Adipose tissue (tissue), 3 donors: Measurements from ENCODE around the gene CTSS. TPM values are rescaled to one million over a fixed set of nuclear protein-coding genes. Genes with fewer than 3 reads are reported as not detected.
"Not testable (repeated sequence)": the region's sequence is repeated elsewhere in the genome, so short reads cannot be mapped to it uniquely, and the experiment has no call there.

Source experiments
- H3K27ac ChIP-seq: one replicate; pipeline ENCODE4 v1.5.1; 2013; ENCODE audit warnings: low read depth, low read length
- WGBS, 3 donors: extraction: QIAGEN DNeasy Blood & Tissue Kit; methylation state at CpG; one replicate each; pipeline ENCODE4 v1.1.7; 2013; 5-methylcytosine and 5-hydroxymethylcytosine counted together
- polyA plus RNA-seq, 3 donors: library from polyadenylated mRNA; stranded (reverse); fragments of 200-250 nt; gene quantifications; one replicate each; pipeline ENCODE4 v1.2.3, GENCODE V29; 2013
- donor health status: healthy with polysubstance abuse.
- donor health status: Bipolar disorder and iron deficiency.
- donor health status: healthy.

The CTSS gene
- polyA plus RNA-seq, 3 donors: 11.6 to 67.0 (median 43.1) TPM

GRCh38 chr1:150778409-150778808, 12.8 kb upstream of the CTSS start:
- WGBS, 3 donors: 91 to 98% (median 95%) methylated on average over 1 of the region's 1 CpG
- no peak overlapping the region for H3K27ac ChIP-seq

- H3K27ac ChIP-seq: no peak overlapping the region
- WGBS, 3 donors: 63 to 85% (median 71%) methylated on average over 2 of the region's 2 CpGs
Observed at GRCh38 chr1:150777544-150777943, 12.0 kb upstream of the CTSS start.

DNA sequence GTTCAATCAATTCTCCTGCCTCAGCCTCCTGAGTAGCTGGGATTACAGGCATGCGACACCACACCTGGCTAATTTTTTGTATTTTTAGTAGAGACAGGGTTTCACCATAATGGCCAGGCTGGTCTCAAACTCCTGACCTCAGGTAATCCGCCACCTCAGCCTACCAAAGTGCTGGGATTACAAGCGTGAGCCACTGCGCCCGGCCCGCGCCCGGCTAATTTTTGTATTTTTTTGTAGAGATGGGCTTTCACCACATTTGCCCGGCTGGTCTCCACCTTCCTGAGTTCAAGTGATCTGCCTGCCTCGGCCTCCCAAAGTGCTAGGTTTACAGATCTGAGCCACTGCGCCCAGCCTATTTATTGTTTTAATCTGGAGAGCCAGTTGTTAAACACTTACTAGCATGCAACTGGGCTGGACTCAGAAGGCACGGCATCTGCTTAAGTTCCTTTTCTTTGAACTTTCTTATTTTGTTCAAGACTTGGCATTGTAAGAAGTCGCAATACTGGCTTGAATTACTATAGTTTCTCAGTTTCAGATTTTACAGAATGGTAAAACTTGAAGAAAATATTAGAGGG, 10.4 kb upstream of the CTSS start:
- not testable (repeated sequence) for H3K27ac ChIP-seq
- WGBS, 3 donors: 90 to 94% (median 92%) methylated on average over 13 of the region's 13 CpGs

- WGBS, 3 donors: 87 to 91% (median 88%) methylated on average over 3 of the region's 3 CpGs
Observed at GRCh38 chr1:150775276-150775675, 9.7 kb upstream of the CTSS start.

GRCh38 chr1:150772326-150772725, 6.7 kb upstream of the CTSS start:
- H3K27ac ChIP-seq: no peak overlapping the region
- WGBS, 3 donors: 86 to 89% (median 87%) methylated on average over 4 of the region's 4 CpGs

More at GRCh38 chr1:150775276-150775675, 9.7 kb upstream of the CTSS start:
- H3K27ac ChIP-seq: no peak overlapping the region

GRCh38 chr1:150767704-150768103, 2.1 kb upstream of the CTSS start:
- not testable (repeated sequence) for H3K27ac ChIP-seq
- WGBS, 3 donors: 42 to 87% (median 83%) methylated on average over 1 of the region's 1 CpG

DNA sequence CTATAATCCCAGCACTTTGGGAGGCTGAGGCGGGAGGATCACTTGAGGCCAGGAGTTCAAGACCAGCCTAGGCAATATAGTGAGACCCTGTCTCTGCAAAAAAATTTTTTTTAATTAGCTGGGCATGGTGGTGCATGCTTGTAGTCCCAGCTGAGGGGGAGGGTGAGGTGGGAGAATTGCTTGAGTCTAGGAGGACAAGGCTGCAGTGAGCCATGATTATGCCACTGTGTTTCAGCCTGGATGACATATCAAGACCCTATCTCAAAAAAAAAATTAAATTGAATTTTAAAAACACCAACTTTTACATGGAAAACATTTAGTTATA, 361 bp upstream of the CTSS start:
- 61 to 95% (median 67%) methylated on average over 1 of the region's 1 CpG for WGBS, 3 donors
- not testable (repeated sequence) for H3K27ac ChIP-seq

DNA sequence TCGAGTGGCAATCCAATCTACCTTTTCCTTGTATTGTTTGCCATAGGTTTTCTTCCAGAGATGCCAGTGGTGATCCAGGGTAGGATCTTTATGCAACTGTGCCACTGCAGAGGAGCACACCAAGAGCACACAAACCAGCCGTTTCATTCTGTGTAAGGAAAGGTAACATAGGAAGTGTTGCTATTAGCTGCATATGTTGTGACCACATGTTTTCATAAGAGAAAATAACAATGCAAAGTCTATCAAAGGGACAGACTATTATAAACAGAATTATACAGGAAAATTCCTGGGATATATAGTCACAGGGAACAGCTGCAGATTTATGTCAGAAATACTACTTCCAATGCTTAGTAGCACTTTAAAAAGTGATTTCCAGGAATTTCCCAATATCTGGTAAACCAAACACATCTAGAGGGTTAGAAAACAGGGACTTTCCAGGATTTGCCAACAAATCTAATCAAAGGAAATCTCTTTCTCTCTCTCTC, 919 bp downstream of the CTSS start:
- WGBS, 3 donors: 42 to 58% (median 50%) methylated on average over 2 of the region's 2 CpGs
- H3K27ac ChIP-seq: no peak overlapping the region

DNA sequence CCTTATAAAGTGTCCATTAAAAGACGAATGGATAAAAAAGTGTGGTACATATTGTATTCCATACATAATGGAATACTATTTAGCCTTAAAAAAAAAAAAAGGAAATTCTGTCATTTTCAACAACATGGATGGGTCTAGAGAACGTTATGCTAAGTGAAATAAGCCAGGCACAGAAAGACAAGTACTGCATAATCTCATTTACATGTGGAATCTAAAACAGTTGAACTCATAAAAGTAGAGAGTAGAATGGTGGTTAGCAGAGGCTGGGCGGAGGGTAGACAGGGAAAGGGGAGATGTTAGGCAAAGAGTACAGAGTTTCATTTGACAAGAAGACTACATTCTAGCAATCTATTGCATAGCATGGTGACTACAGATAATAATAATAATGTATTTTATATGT, 2.6 kb downstream of the CTSS start:
- WGBS, 3 donors: 78 to 90% (median 88%) methylated on average over 3 of the region's 3 CpGs
- no peak overlapping the region for H3K27ac ChIP-seq

DNA sequence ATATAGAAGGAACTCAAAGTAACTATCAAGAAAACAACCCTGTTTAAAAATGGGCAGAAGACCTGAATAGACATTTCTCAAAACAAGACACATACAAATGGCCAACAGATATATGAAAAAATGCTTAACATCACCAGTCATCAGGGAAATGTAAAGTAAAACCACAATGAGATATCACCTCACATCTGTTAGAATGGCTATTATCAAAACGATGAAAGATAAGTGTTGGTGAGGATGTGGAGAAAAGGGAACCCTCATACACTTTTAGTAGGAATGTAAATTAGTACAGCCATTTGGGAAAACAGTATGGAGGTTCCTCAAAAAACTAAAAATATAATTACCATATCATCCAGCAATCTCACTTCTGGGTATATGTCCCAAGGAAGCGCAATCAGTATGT, 3.0 kb downstream of the CTSS start:
- no peak overlapping the region for H3K27ac ChIP-seq
- WGBS, 3 donors: 71 to 90% (median 79%) methylated on average over 2 of the region's 2 CpGs

DNA sequence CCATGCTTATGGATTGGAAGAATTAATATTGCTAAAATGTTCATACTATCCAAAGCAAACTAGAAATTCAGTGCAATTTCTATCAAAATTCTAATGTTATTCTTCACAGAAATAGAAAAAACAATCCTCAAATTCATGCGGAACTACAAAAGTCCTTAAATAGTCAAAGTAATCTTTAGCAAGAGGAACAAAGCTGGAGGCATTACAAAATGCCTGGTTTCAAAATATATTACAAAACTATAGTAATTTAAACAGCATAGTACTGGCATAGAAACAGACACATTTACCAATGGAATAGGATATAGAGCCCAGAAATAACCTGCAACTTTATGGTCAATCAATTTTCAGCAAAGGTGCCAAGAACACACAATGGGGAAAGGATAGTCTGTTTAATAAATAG, 3.8 kb downstream of the CTSS start:
- WGBS, 3 donors: 61 to 97% (median 80%) methylated on average over 1 of the region's 1 CpG
- H3K27ac ChIP-seq: no peak overlapping the region

DNA sequence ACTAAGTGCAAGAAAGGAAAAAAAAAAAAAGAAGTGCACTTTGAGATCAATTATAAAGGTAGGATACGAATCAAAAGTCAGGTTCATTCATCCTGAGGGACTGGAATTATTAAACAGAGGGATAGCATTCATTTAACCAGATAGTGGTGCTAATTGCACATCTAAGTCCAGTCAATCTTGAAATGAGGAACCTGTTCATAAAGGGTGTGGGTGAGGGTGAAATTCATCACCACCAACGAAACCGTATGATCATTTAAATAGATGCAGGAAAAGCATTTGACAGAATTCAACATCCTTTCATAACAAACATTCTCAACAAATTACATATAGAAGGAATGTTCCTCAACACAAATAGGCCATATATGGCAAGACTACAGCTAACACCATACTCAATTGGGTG, 5.6 kb downstream of the CTSS start:
- WGBS, 3 donors: 71 to 83% (median 72%) methylated on average over 3 of the region's 3 CpGs
- H3K27ac ChIP-seq: no peak overlapping the region

- 64 to 94% (median 90%) methylated on average over 2 of the region's 2 CpGs for WGBS, 3 donors
Observed at GRCh38 chr1:150753416-150753815, 12.2 kb downstream of the CTSS start.

GRCh38 chr1:150751443-150751842, 14.1 kb downstream of the CTSS start:
- WGBS, 3 donors: 91 to 95% (median 95%) methylated on average over 5 to 6 of the region's 6 CpGs
- no peak overlapping the region for H3K27ac ChIP-seq

More at GRCh38 chr1:150753416-150753815, 12.2 kb downstream of the CTSS start:
- no peak overlapping the region for H3K27ac ChIP-seq

DNA sequence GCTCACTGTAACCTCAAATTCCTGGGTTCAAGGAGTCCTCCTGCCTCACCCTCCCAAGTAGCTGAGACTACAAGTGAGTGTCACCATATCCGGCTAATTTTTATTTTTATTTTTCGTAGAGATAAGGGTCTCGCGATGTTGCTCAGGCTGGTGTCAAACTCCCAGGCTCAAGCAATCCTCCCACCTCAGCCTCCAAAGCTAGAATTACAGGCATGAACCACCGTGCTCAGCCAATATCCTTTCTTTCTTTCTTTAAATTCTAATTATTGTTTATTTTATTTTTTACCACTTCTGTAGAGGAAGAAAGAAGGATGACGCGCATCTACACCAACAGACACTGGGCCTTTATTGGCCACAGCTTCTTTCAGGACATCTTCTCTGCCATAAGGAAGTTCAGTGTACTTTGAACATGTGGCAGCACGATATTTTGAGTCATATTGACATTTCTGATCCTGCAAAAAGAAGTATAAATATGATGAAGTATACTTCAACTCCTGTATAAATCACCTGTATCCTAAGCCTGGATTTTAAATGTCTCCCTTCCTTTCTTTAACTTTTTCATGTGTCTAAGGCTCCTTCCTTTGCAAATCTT, 15.8 kb downstream of the CTSS start:
- H3K27ac ChIP-seq: no peak overlapping the region
- 90 to 95% (median 93%) methylated on average over 8 of the region's 8 CpGs for WGBS, 3 donors

- H3K27ac ChIP-seq: no peak overlapping the region
- WGBS, 3 donors: 93 to 94% (median 94%) methylated on average over 12 of the region's 12 CpGs
Observed at GRCh38 chr1:150748878-150749719, 16.5 kb downstream of the CTSS start.

GRCh38 chr1:150730130-150730721, 35.4 kb downstream of the CTSS start:
- WGBS, 3 donors: 61 to 81% (median 74%) methylated on average over 3 of the region's 3 CpGs
- H3K27ac ChIP-seq: no peak overlapping the region

DNA sequence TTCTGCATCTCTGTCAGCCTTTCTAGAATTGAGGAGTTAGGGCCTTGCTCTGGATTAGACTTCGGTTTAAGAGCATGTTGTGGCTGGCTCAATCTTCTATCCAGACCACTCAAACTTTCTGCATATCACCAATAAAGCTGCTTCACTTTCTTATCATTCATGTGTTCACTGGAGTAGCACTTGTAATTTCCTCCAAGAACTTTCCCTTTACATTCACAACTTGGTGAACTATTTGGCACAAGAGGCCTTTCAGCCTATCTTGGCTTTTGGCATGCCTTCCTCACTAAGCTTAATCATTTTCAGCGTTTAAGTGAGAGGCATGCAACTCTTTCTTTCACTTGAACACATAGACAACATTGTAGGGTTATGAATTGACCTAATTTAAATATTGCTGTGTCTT, 41.2 kb downstream of the CTSS start:
- H3K27ac ChIP-seq: no peak overlapping the region
- WGBS, 3 donors: 63 to 78% (median 75%) methylated on average over 2 of the region's 2 CpGs

- whole genome bisulfite sequencing, 3 donors: 96 to 97% (median 96%) methylated on average over 24 of the region's 24 CpGs
- H3K27ac ChIP-seq: no peak within 1 kb of the TSS
Observed at GRCh38 chr1:150720703-150721102, 44.9 kb downstream of the CTSS start, which contains the start of gene HORMAD1. TSS of gene HORMAD1 (minus strand) at chr1:150720895. CDS start at chr1:150719505, 1,390 bp downstream.
